Measurements from ENCODE around the gene WDR72.

Gene WDR72

GRCh38 chr15:53522991-53523390, 236.5 kb downstream of the WDR72 start:
- POLR2A ChIA-PET = no interaction called here
- no peak for DNase-seq (ENCODE audit: extremely low spot score)
- CTCF ChIA-PET = no interaction called here
- TF ChIP-seq CTBP1 (IDR thresholded peaks at IDR 0.05; ENCODE audit: borderline replicate concordance) (no peak), FOXM1 (IDR thresholded peaks at IDR 0.05; ENCODE audit: borderline replicate concordance) (no peak), L3MBTL2 (conservative IDR thresholded peaks at IDR 0.05) (no peak), SUZ12 (IDR thresholded peaks at IDR 0.05) (no peak), ELF4 (IDR thresholded peaks at IDR 0.05) (no peak)

- no peak for DNase-seq (ENCODE audit: extremely low spot score)
- ChIA-PET POLR2A (no interaction called here), CTCF (no interaction called here)
- TF ChIP-seq PKNOX1 (IDR thresholded peaks at IDR 0.05) (no peak), FOXM1 (IDR thresholded peaks at IDR 0.05; ENCODE audit: borderline replicate concordance) (no peak), TARDBP (IDR thresholded peaks at IDR 0.05) (no peak), CTBP1 (IDR thresholded peaks at IDR 0.05; ENCODE audit: borderline replicate concordance) (no peak), ARNT (IDR thresholded peaks at IDR 0.05) (no peak), FOXA1 (IDR thresholded peaks at IDR 0.05) (no peak), LEF1 (IDR thresholded peaks at IDR 0.05; ENCODE audit: borderline replicate concordance) (no peak), ELF4 (IDR thresholded peaks at IDR 0.05) (no peak), NFRKB (IDR thresholded peaks at IDR 0.05) (no peak), L3MBTL2 (conservative IDR thresholded peaks at IDR 0.05) (no peak), FOXK2 (IDR thresholded peaks at IDR 0.05) (no peak), SP1 (IDR thresholded peaks at IDR 0.05) (no peak), SUZ12 (IDR thresholded peaks at IDR 0.05) (no peak), ZNF384 (IDR thresholded peaks at IDR 0.05) (no peak), HDGF (IDR thresholded peaks at IDR 0.05; ENCODE audit: borderline replicate concordance) (no peak), BHLHE40 (IDR thresholded peaks at IDR 0.05; ENCODE audit: borderline replicate concordance) (no peak)
Observed at GRCh38 chr15:53520996-53521395, 238.5 kb downstream of the WDR72 start.

- ChIA-PET CTCF (no interaction called here), POLR2A (no interaction called here)
- TF ChIP-seq SP1 (IDR thresholded peaks at IDR 0.05) (no peak), FOXM1 (IDR thresholded peaks at IDR 0.05; ENCODE audit: borderline replicate concordance) (no peak), ZNF384 (IDR thresholded peaks at IDR 0.05) (no peak), NFRKB (IDR thresholded peaks at IDR 0.05) (no peak), SUZ12 (IDR thresholded peaks at IDR 0.05) (no peak), BHLHE40 (IDR thresholded peaks at IDR 0.05; ENCODE audit: borderline replicate concordance) (no peak), CTBP1 (IDR thresholded peaks at IDR 0.05; ENCODE audit: borderline replicate concordance) (no peak), ARNT (IDR thresholded peaks at IDR 0.05) (no peak), FOXA1 (IDR thresholded peaks at IDR 0.05) (no peak), ELF4 (IDR thresholded peaks at IDR 0.05) (no peak), PKNOX1 (IDR thresholded peaks at IDR 0.05) (no peak), FOXK2 (IDR thresholded peaks at IDR 0.05) (no peak), HDGF (IDR thresholded peaks at IDR 0.05; ENCODE audit: borderline replicate concordance) (no peak), TARDBP (IDR thresholded peaks at IDR 0.05) (no peak), LEF1 (IDR thresholded peaks at IDR 0.05; ENCODE audit: borderline replicate concordance) (no peak), L3MBTL2 (conservative IDR thresholded peaks at IDR 0.05) (no peak)
- no peak for DNase-seq (ENCODE audit: extremely low spot score)
Observed at GRCh38 chr15:53513431-53513830, 246.0 kb downstream of the WDR72 start.

- DNase-seq (ENCODE audit: extremely low spot score) = no peak
- TF ChIP-seq ELF4 (IDR thresholded peaks at IDR 0.05) = no peak
- TF ChIP-seq PKNOX1 (IDR thresholded peaks at IDR 0.05) = no peak
- TF ChIP-seq FOXM1 (IDR thresholded peaks at IDR 0.05; ENCODE audit: borderline replicate concordance) = no peak
- TF ChIP-seq FOXK2 (IDR thresholded peaks at IDR 0.05) = no peak
- no peak for TF ChIP-seq ARNT (IDR thresholded peaks at IDR 0.05)
- TF ChIP-seq SP1 (IDR thresholded peaks at IDR 0.05) = no peak
- no peak for TF ChIP-seq NFRKB (IDR thresholded peaks at IDR 0.05)
- TF ChIP-seq BHLHE40 (IDR thresholded peaks at IDR 0.05; ENCODE audit: borderline replicate concordance) = no peak
- TF ChIP-seq L3MBTL2 (conservative IDR thresholded peaks at IDR 0.05) = no peak
- TF ChIP-seq SUZ12 (IDR thresholded peaks at IDR 0.05) = no peak
- no peak for TF ChIP-seq HDGF (IDR thresholded peaks at IDR 0.05; ENCODE audit: borderline replicate concordance)
- POLR2A ChIA-PET = no interaction called here
- CTCF ChIA-PET = no interaction called here
Observed at GRCh38 chr15:53512029-53512428, 247.4 kb downstream of the WDR72 start.

GRCh38 chr15:53511175-53511574, 248.3 kb downstream of the WDR72 start:
- ChIA-PET CTCF (no interaction called here), POLR2A (no interaction called here)
- TF ChIP-seq ARNT (IDR thresholded peaks at IDR 0.05) (no peak), LEF1 (IDR thresholded peaks at IDR 0.05; ENCODE audit: borderline replicate concordance) (no peak), FOXM1 (IDR thresholded peaks at IDR 0.05; ENCODE audit: borderline replicate concordance) (no peak), L3MBTL2 (conservative IDR thresholded peaks at IDR 0.05) (no peak), HDGF (IDR thresholded peaks at IDR 0.05; ENCODE audit: borderline replicate concordance) (no peak), SUZ12 (IDR thresholded peaks at IDR 0.05) (no peak), FOXK2 (IDR thresholded peaks at IDR 0.05) (no peak), TARDBP (IDR thresholded peaks at IDR 0.05) (no peak), CTBP1 (IDR thresholded peaks at IDR 0.05; ENCODE audit: borderline replicate concordance) (no peak), FOXA1 (IDR thresholded peaks at IDR 0.05) (no peak), NFRKB (IDR thresholded peaks at IDR 0.05) (no peak), PKNOX1 (IDR thresholded peaks at IDR 0.05) (no peak), ELF4 (IDR thresholded peaks at IDR 0.05) (no peak), ZNF384 (IDR thresholded peaks at IDR 0.05) (no peak), BHLHE40 (IDR thresholded peaks at IDR 0.05; ENCODE audit: borderline replicate concordance) (no peak)
- DNase-seq (ENCODE audit: extremely low spot score) = no peak

- TF ChIP-seq SP1 (IDR thresholded peaks at IDR 0.05) (no peak), FOXA1 (IDR thresholded peaks at IDR 0.05) (no peak), L3MBTL2 (conservative IDR thresholded peaks at IDR 0.05) (no peak), CTBP1 (IDR thresholded peaks at IDR 0.05; ENCODE audit: borderline replicate concordance) (no peak), PKNOX1 (IDR thresholded peaks at IDR 0.05) (no peak), SUZ12 (IDR thresholded peaks at IDR 0.05) (no peak), FOXM1 (IDR thresholded peaks at IDR 0.05; ENCODE audit: borderline replicate concordance) (no peak), HDGF (IDR thresholded peaks at IDR 0.05; ENCODE audit: borderline replicate concordance) (no peak), NFRKB (IDR thresholded peaks at IDR 0.05) (no peak), BHLHE40 (IDR thresholded peaks at IDR 0.05; ENCODE audit: borderline replicate concordance) (no peak), ZNF384 (IDR thresholded peaks at IDR 0.05) (no peak), TARDBP (IDR thresholded peaks at IDR 0.05) (no peak), LEF1 (IDR thresholded peaks at IDR 0.05; ENCODE audit: borderline replicate concordance) (no peak)
- ChIA-PET CTCF (no interaction called here), POLR2A (no interaction called here)
- no peak for DNase-seq (ENCODE audit: extremely low spot score)
Observed at GRCh38 chr15:53506370-53506769, 253.1 kb downstream of the WDR72 start.
